ENCODE measurements around the gene LGALS7. TPM values are rescaled to one million over a fixed set of nuclear protein-coding genes. Genes with fewer than 3 reads are reported as not detected.
"Not testable (repeated sequence)": the region's sequence is repeated elsewhere in the genome, so short reads cannot be mapped to it uniquely, and the experiment has no call there.

LGALS7 gene
- total and polyA plus RNA-seq, 2 of the 8 experiments (the other 6 are each of a cell fraction or from before 2014, with no cell fraction given) = 0.32 TPM; not detected in 1

GRCh38 chr19:38797781-38798180, 24.5 kb upstream of the LGALS7 start:
- H4K91ac ChIP-seq (replicated peaks; ENCODE audit: insufficient read length, low read length); H3K14ac ChIP-seq (ENCODE audit: insufficient read length); H2BK12ac ChIP-seq (ENCODE audit: low read depth, low read length); H2BK120ac ChIP-seq (replicated peaks; ENCODE audit: low read depth, low read length); H2AK5ac ChIP-seq (ENCODE audit: low read depth, low read length); H3K23ac ChIP-seq (ENCODE audit: insufficient read length); FAIRE-seq; H3K27ac ChIP-seq (ENCODE audit: low read depth, low read length); H3K18ac ChIP-seq (ENCODE audit: extremely low read depth, low read length); H4K5ac ChIP-seq (ENCODE audit: insufficient read length, low read depth, low read length); H3K79me1 ChIP-seq (ENCODE audit: low read depth, low read length); H3K9ac ChIP-seq (replicated peaks in 1 of 4; ENCODE audit: extremely low read depth in 1 of 4, low read depth in 3 of 4, low read length in 3 of 4); H2BK5ac ChIP-seq (ENCODE audit: low read depth, low read length); DNase-seq (ENCODE audit: low read depth in 1 of 2, low spot score in 2 of 2); H3K4me2 ChIP-seq (ENCODE audit: insufficient read depth in 1 of 2, low read depth in 2 of 2, low read length in 2 of 2); H3K4me3 ChIP-seq (ENCODE audit: extremely low read depth in 1 of 4, insufficient read depth in 2 of 4, low read depth in 3 of 4, low read length in 4 of 4); H4K8ac ChIP-seq (ENCODE audit: extremely low read depth, insufficient read depth, low read length); H3K56ac ChIP-seq (replicated peaks; ENCODE audit: insufficient read length, low read depth, low read length); H4K20me1 ChIP-seq (replicated peaks in 1 of 2; ENCODE audit: control insufficient read depth in 1 of 2, insufficient read depth in 2 of 2, low read length in 2 of 2); H3K79me2 ChIP-seq (ENCODE audit: control insufficient read depth in 1 of 2, insufficient read depth in 2 of 2, low read length in 2 of 2); POLR2A ChIA-PET (ENCODE audit: partially characterized antibody); H3K4ac ChIP-seq (replicated peaks; ENCODE audit: insufficient read length, low read depth, low read length); H3K4me1 ChIP-seq (replicated peaks in 1 of 4; ENCODE audit: control insufficient read depth in 3 of 4, insufficient read depth in 4 of 4, low read length in 3 of 4); H2BK15ac ChIP-seq (ENCODE audit: low read length); CTCF ChIA-PET (ENCODE audit: partially characterized antibody); H2AFZ ChIP-seq (ENCODE audit: low read length); H2BK20ac ChIP-seq (ENCODE audit: low read length); H3K9me3 ChIP-seq (ENCODE audit: insufficient read depth in 2 of 2, low read depth in 1 of 2, low read length in 1 of 2); H3K23me2 ChIP-seq (ENCODE audit: low read depth, low read length); H3K36me3 ChIP-seq (ENCODE audit: control insufficient read depth in 2 of 4, insufficient read depth in 4 of 4, low read length in 3 of 4); H3K27me3 ChIP-seq (replicated peaks in 1 of 4; ENCODE audit: control insufficient read depth in 3 of 4, extremely low read depth in 1 of 4, insufficient read depth in 3 of 4, low read length in 3 of 4): not testable (repeated sequence)
- WGBS, 2 experiments (ENCODE audit: extremely low coverage in 1 of 2, insufficient coverage in 1 of 2, insufficient read length in 1 of 2, insufficient replicate concordance in 2 of 2, low coverage in 1 of 2, low lambda C conversion rate in 2 of 2, missing lambda C conversion rate in 1 of 2) = no CpG with 5 or more reads among the region's 33 CpGs

Data from H1 (cell line).